Transverse colon (tissue), 4 donors: ENCODE measurements around the gene CYFIP1. TPM values are rescaled to one million over a fixed set of nuclear protein-coding genes. Genes with fewer than 3 reads are reported as not detected.

Experiments used
- DNase-seq: peaks from one replicate; pipeline ENCODE4 v3.0.0-alpha.2; 2019
- H3K27ac ChIP-seq, 4 donors: fragments of 200-600 bp; sonication (generic); 2 replicates each; pipeline ENCODE4 v1.5.1; 2016 to 2018; ENCODE audit warnings: inconsistent platforms in 4 of 4
- H3K27me3 ChIP-seq: fragments of 200-600 bp; sonication (generic); 2 replicates; pipeline ENCODE4 v1.5.1; 2017; ENCODE audit warnings: inconsistent platforms
- H3K36me3 ChIP-seq, 4 donors: fragments of 200-600 bp; sonication (generic); 2 replicates each; pipeline ENCODE4 v1.5.1; 2017 to 2019; ENCODE audit warnings: inconsistent platforms in 4 of 4
- H3K4me1 ChIP-seq, 4 donors: fragments of 200-600 bp; sonication (generic); 2 replicates each; pipeline ENCODE4 v1.5.1; 2017 to 2020; ENCODE audit warnings: inconsistent platforms in 4 of 4
- H3K4me3 ChIP-seq, 4 donors: fragments of 200-600 bp; sonication (generic); 1 replicate in 1 of 4; 2 replicates in 3 of 4; pipeline versions ENCODE4 v1.5.1 to v1.6.1; 2017 to 2019; ENCODE audit warnings: inconsistent platforms in 4 of 4
- H3K9me3 ChIP-seq, 2 donors: fragments of 200-600 bp; sonication (generic); 2 replicates each; pipeline ENCODE4 v1.5.1; 2017 to 2019; ENCODE audit warnings: inconsistent platforms in 2 of 2
- EP300 ChIP-seq: sonication (generic); formaldehyde crosslinking; IDR thresholded peaks from one replicate; pipeline ENCODE4 v1.6.1; 2017; ENCODE audit warnings: antibody characterized with exemption, low read depth
- POLR2A ChIP-seq: fragments of 450-650 bp; IDR thresholded peaks from one replicate; pipeline ENCODE4 v1.6.1; 2016; ENCODE audit warnings: antibody characterized with exemption, mild to moderate bottlenecking, moderate library complexity
- POLR2AphosphoS5 ChIP-seq, 3 donors: sonication (generic); formaldehyde crosslinking; IDR thresholded peaks; one replicate each; pipeline ENCODE4 v1.6.1; 2016; ENCODE audit warnings: antibody characterized with exemption in 3 of 3
- WGBS, 2 donors: methylation state at CpG; one replicate each; pipeline ENCODE4 v1.1.5; 2018; ENCODE audit warnings: low coverage in 1 of 2; 5-methylcytosine and 5-hydroxymethylcytosine counted together
- in situ Hi-C, 4 donors: fragments of 200-750 bp; cut with MboI; loops; one replicate each; pipeline versions ENCODE4 v1.15.0 to v1.15.1; 2017; ENCODE audit warnings: low sequenced_read_pairs in 3 of 4, low pct_ligation_motif_present in 1 of 4, low pct_unique_long_range_greater_than_20kb in 1 of 4
- intact Hi-C: fragments of 100-400 bp; cut with DNase I; formaldehyde crosslinking; loops from one replicate; pipeline ENCODE4 v1.15.1; 2023; ENCODE audit warnings: low total_unique reads
- total RNA-seq, 4 donors: library from RNA; depleted of rRNA; stranded (reverse); fragments of >200 nt; gene quantifications; one replicate each; pipeline ENCODE4 v1.1.0, GENCODE V29; 2016
- TF ChIP-seq, protein P1 (sequence below), 5 experiments: fragments of 200-600 bp in 3 of 5; fragments of 450-650 bp in 2 of 5; sonication (generic) in 3 of 5; IDR thresholded peaks; 1 replicate in 2 of 5; 2 replicates in 3 of 5; pipeline ENCODE4 v1.5.1; 2016 to 2017; ENCODE audit warnings: antibody characterized with exemption in 5 of 5, inconsistent platforms in 3 of 5, mild to moderate bottlenecking in 2 of 5, moderate library complexity in 1 of 5

The CYFIP1 gene
- total RNA-seq, 4 donors from 2014 or later, result 63.7 to 201 (median 171) TPM

- peak in 1 of 3 donors; percentile 21 for TF ChIP-seq POLR2AphosphoS5 (IDR thresholded peaks at IDR 0.05)
- TF ChIP-seq EP300, result no peak
- TF ChIP-seq POLR2A, result no peak
- TF ChIP-seq, protein P1, sequence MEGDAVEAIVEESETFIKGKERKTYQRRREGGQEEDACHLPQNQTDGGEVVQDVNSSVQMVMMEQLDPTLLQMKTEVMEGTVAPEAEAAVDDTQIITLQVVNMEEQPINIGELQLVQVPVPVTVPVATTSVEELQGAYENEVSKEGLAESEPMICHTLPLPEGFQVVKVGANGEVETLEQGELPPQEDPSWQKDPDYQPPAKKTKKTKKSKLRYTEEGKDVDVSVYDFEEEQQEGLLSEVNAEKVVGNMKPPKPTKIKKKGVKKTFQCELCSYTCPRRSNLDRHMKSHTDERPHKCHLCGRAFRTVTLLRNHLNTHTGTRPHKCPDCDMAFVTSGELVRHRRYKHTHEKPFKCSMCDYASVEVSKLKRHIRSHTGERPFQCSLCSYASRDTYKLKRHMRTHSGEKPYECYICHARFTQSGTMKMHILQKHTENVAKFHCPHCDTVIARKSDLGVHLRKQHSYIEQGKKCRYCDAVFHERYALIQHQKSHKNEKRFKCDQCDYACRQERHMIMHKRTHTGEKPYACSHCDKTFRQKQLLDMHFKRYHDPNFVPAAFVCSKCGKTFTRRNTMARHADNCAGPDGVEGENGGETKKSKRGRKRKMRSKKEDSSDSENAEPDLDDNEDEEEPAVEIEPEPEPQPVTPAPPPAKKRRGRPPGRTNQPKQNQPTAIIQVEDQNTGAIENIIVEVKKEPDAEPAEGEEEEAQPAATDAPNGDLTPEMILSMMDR (IDR thresholded peaks at IDR 0.05), result no peak
Observed at GRCh38 chr15:22880981-22881738, 99.0 kb downstream of the CYFIP1 start.

DNA sequence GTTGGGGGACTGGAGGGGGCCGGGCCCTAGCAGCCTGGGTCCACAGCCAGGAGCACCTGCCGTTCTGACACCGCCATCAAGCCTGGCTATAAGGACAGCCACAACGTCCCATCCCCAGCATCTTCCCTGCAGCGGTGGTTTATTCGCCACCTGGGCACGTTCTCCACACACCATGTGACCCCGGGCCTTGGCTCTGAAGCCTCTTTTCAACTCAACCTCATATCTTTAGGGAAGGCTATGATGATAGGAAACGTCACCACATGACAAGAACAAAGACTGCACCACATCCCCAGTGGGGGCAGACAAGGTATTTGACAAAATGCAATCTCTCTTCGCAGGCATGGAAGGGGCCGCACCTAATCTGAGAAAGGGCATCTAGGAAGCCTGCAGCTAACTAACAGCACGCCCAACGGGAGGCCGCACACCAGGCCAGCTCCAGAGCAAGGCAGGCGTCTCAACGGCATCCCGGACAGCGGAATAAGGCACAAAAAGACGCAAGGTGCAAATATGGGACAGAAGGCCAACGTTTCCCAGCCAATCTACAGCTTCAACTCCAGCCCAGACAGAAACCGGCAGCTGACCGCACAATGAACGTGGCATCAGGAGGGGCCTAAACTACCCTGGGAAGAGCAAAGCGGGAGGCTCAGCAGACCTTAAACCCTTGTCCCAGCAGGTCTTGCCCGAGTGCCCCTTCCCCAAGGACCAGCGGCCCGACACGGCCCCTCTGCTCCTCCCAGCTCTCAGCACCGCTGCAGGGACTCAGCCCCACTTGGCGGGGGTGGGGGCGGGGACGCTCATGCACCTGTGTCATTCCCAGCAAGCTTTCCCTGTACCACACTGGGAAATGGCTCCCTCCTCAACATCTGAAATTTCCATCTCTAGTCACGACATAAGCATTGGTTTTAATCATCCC, 99.8 kb downstream of the CYFIP1 start:
- Histone ChIP-seq H3K27me3 (no peaks in the 10 kb centered on the region), H3K9me3 (no peaks in the 10 kb centered on the region), H3K4me1 (peaks cover 0 to 12% (median 5%) of the 10 kb centered on the region in 4 donors), H3K4me3 (no peak overlapping the region), H3K27ac (no peak overlapping the region), H3K36me3 (peaks cover 0 to 33% (median 11%) of the 10 kb centered on the region in 4 donors)
- 74 to 90% methylated on average over 8 to 33 of the region's 33 CpGs for WGBS, 2 donors
- intact Hi-C loops, result no loop called here
- in situ Hi-C loops, result no loop called here
- DNase-seq, result no peak
- TF ChIP-seq, protein P1 (IDR thresholded peaks at IDR 0.05), result no peak
- TF ChIP-seq POLR2A (no peak), POLR2AphosphoS5 (IDR thresholded peaks at IDR 0.05) (no peak)

More at GRCh38 chr15:22880981-22881738, 99.0 kb downstream of the CYFIP1 start:
- H3K27ac ChIP-seq, result no peak overlapping the region
- H3K4me1 ChIP-seq, result peaks cover 0 to 15% (median 5%) of the 10 kb centered on the region in 4 donors
- no peak overlapping the region for H3K4me3 ChIP-seq
- WGBS, 2 donors, result 80% methylated on average over 1 to 18 of the region's 19 CpGs
- no peak for DNase-seq
- intact Hi-C loops, result no loop called here
- in situ Hi-C loops, result no loop called here
- H3K36me3 ChIP-seq, result peaks cover 0 to 33% (median 11%) of the 10 kb centered on the region in 4 donors
- no peaks in the 10 kb centered on the region for H3K27me3 ChIP-seq
- no peaks in the 10 kb centered on the region for H3K9me3 ChIP-seq

- Histone ChIP-seq H3K36me3 (peaks cover 0 to 51% (median 21%) of the 10 kb centered on the region in 4 donors), H3K9me3 (no peaks in the 10 kb centered on the region), H3K4me1 (no peaks in the 10 kb centered on the region), H3K4me3 (no peak overlapping the region), H3K27me3 (no peaks in the 10 kb centered on the region), H3K27ac (no peak overlapping the region)
- 86 to 92% methylated on average over 4 to 10 of the region's 10 CpGs for WGBS, 2 donors
- no peak for DNase-seq
- intact Hi-C loops (no loop called here), in situ Hi-C loops (no loop called here)
- no peak for TF ChIP-seq POLR2A
- TF ChIP-seq, protein P1 (IDR thresholded peaks at IDR 0.05), result no peak
- no peak for TF ChIP-seq EP300
- no peak for TF ChIP-seq POLR2AphosphoS5 (IDR thresholded peaks at IDR 0.05)
Observed at GRCh38 chr15:22878103-22878502, 102.1 kb downstream of the CYFIP1 start.

DNA sequence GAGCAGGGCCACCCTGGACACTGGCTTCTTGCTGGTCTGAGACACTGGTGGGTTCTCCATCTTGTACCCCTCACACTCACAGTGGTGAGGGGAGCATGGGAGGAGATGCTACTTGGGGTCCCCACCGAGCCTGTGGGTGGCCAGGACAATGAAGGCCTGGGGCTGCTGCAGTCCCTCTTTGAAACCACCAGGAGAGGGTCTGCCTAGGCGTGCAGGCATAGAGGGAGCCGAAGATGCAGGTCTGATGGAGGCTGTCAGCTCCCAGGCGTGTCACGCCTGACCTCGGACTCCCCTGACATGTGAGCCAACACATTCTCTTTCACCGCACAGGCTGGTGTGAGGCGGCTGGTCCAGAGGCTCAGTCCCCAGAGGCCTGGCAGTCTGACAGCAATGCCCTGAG, 102.6 kb downstream of the CYFIP1 start:
- WGBS, 2 donors, result 80 to 99% methylated on average over 1 to 8 of the region's 8 CpGs
- peaks cover 0 to 54% (median 22%) of the 10 kb centered on the region in 4 donors for H3K36me3 ChIP-seq
- no peak for DNase-seq
- in situ Hi-C loops (no loop called here), intact Hi-C loops (no loop called here)
- H3K4me1 ChIP-seq, result no peaks in the 10 kb centered on the region
- TF ChIP-seq, protein P1 (IDR thresholded peaks at IDR 0.05), result no peak
- TF ChIP-seq POLR2A, result no peak
- no peak for TF ChIP-seq EP300
- no peak for TF ChIP-seq POLR2AphosphoS5 (IDR thresholded peaks at IDR 0.05)
- H3K4me3 ChIP-seq, result no peak overlapping the region
- H3K27me3 ChIP-seq, result no peaks in the 10 kb centered on the region
- H3K9me3 ChIP-seq, result no peaks in the 10 kb centered on the region
- no peak overlapping the region for H3K27ac ChIP-seq
